ENCODE data around the gene ANXA2R. TPM values are rescaled to one million over a fixed set of nuclear protein-coding genes. Genes with fewer than 3 reads are reported as not detected.

ANXA2R gene
- total RNA-seq, 2 experiments from 2014 or later: 45.6 to 48.9 TPM

DNA sequence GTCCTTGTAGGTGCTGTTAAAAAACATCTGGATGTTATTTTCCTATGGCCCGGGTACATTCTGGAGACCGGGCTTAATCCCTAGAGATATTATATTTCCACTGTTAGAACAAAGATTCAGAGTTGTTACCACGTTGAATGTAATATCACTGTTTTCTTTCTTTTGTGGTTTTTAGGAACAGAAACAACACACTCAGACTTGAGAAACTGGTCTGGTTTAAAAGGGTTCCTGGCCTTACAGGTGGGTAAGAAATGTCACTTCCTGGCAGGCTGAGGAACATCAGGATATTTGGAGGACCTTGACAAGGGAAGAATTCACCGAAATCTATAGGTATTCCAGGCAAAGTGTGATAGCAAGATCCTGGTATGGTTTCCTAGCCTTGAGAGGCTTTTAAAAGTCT, 10.3 kb upstream of the ANXA2R start:
- TF ChIP-seq, protein P1, sequence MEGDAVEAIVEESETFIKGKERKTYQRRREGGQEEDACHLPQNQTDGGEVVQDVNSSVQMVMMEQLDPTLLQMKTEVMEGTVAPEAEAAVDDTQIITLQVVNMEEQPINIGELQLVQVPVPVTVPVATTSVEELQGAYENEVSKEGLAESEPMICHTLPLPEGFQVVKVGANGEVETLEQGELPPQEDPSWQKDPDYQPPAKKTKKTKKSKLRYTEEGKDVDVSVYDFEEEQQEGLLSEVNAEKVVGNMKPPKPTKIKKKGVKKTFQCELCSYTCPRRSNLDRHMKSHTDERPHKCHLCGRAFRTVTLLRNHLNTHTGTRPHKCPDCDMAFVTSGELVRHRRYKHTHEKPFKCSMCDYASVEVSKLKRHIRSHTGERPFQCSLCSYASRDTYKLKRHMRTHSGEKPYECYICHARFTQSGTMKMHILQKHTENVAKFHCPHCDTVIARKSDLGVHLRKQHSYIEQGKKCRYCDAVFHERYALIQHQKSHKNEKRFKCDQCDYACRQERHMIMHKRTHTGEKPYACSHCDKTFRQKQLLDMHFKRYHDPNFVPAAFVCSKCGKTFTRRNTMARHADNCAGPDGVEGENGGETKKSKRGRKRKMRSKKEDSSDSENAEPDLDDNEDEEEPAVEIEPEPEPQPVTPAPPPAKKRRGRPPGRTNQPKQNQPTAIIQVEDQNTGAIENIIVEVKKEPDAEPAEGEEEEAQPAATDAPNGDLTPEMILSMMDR (IDR thresholded peaks at IDR 0.05): no peak
- no peaks in the 10 kb centered on the region for H3K9me3 Mint-ChIP-seq
- ChIA-PET CTCF (no interaction called here), POLR2A (interaction anchor here (1.9 to 2.1 kb wide), 3 partner anchors 9 to 58 kb away, joined by 6 to 12 read pairs (median 9); no protein-coding TSS in a partner anchor)
- Histone ChIP-seq H3K36me3 (ENCODE audit: insufficient read depth, low read length) (peaks cover 11% of the 10 kb centered on the region), H3K9me3 (ENCODE audit: control insufficient read depth in 1 of 2, insufficient read depth in 1 of 2, low read length in 2 of 2) (no peaks in the 10 kb centered on the region), H3K4me1 (ENCODE audit: insufficient read depth, low read length) (peaks cover 2% of the 10 kb centered on the region), H3K27me3 (ENCODE audit: control insufficient read depth in 1 of 2, insufficient read depth in 2 of 2, low read length in 2 of 2) (no peaks in the 10 kb centered on the region), H3K27ac (ENCODE audit: low read depth in 1 of 2, low read length in 2 of 2) (no peak overlapping the region), H3K4me3 (ENCODE audit: low read length) (no peak overlapping the region)
- H3K4me1 Mint-ChIP-seq (ENCODE audit: low read depth): peaks cover 35% of the 10 kb centered on the region
- H3K36me3 Mint-ChIP-seq (ENCODE audit: low read depth): peaks cover 51% of the 10 kb centered on the region
- DNase-seq: no peak
- no peak overlapping the region for H3K4me3 Mint-ChIP-seq
- intact Hi-C loops (cut with DNase I, micrococcal nuclease): no loop called here
- H3K27ac Mint-ChIP-seq: peak overlapping the region; percentile 41
- no peak for ATAC-seq (ENCODE audit: poor library complexity)
- H3K27me3 Mint-ChIP-seq: no peaks in the 10 kb centered on the region

- Histone ChIP-seq H3K36me3 (ENCODE audit: insufficient read depth, low read length) (peaks cover 22% of the 10 kb centered on the region), H3K4me3 (ENCODE audit: low read length) (no peak overlapping the region), H3K27ac (ENCODE audit: low read depth in 1 of 2, low read length in 2 of 2) (no peak overlapping the region), H3K4me1 (ENCODE audit: insufficient read depth, low read length) (peaks cover 14% of the 10 kb centered on the region), H3K27me3 (ENCODE audit: control insufficient read depth in 1 of 2, insufficient read depth in 2 of 2, low read length in 2 of 2) (no peaks in the 10 kb centered on the region), H3K9me3 (ENCODE audit: control insufficient read depth in 1 of 2, insufficient read depth in 1 of 2, low read length in 2 of 2) (peaks cover 0 to 2% of the 10 kb centered on the region in 2 experiments)
- ATAC-seq (ENCODE audit: poor library complexity) (no peak), DNase-seq (no peak)
- ChIA-PET CTCF (no interaction called here), POLR2A (interaction anchor here (1.0 to 2.1 kb wide), 3 partner anchors 8 to 57 kb away, joined by 4 to 9 read pairs (median 5); no protein-coding TSS in a partner anchor)
- Mint-ChIP-seq H3K36me3 (ENCODE audit: low read depth) (peaks cover 54% of the 10 kb centered on the region), H3K4me1 (ENCODE audit: low read depth) (peaks cover 46% of the 10 kb centered on the region), H3K9me3 (no peaks in the 10 kb centered on the region), H3K4me3 (no peak overlapping the region), H3K27ac (peak overlapping the region; percentile 41), H3K27me3 (no peaks in the 10 kb centered on the region)
- intact Hi-C loops (cut with DNase I, micrococcal nuclease): no loop called here
- TF ChIP-seq, protein P1 (IDR thresholded peaks at IDR 0.05): no peak
Observed at GRCh38 chr5:43049236-43049635, 9.1 kb upstream of the ANXA2R start.

GRCh38 chr5:43046474-43046873, 6.4 kb upstream of the ANXA2R start:
- DNase-seq: no peak
- Histone ChIP-seq H3K27me3 (ENCODE audit: control insufficient read depth in 1 of 2, insufficient read depth in 2 of 2, low read length in 2 of 2) (no peaks in the 10 kb centered on the region), H3K9me3 (ENCODE audit: control insufficient read depth in 1 of 2, insufficient read depth in 1 of 2, low read length in 2 of 2) (peaks cover 0 to 11% of the 10 kb centered on the region in 2 experiments), H3K36me3 (ENCODE audit: insufficient read depth, low read length) (peaks cover 15% of the 10 kb centered on the region), H3K27ac (ENCODE audit: low read depth in 1 of 2, low read length in 2 of 2) (no peak overlapping the region), H3K4me1 (ENCODE audit: insufficient read depth, low read length) (peaks cover 36% of the 10 kb centered on the region), H3K4me3 (ENCODE audit: low read length) (no peak overlapping the region)
- no peak overlapping the region for H3K4me3 Mint-ChIP-seq
- POLR2A ChIA-PET: interaction anchor here (0.8 to 2.8 kb wide), 5 partner anchors 18 to 76 kb away, joined by 3 to 15 read pairs (median 7); no protein-coding TSS in a partner anchor
- H3K36me3 Mint-ChIP-seq (ENCODE audit: low read depth): peaks cover 54% of the 10 kb centered on the region
- H3K27me3 Mint-ChIP-seq: no peaks in the 10 kb centered on the region
- peaks cover 59% of the 10 kb centered on the region for H3K4me1 Mint-ChIP-seq (ENCODE audit: low read depth)
- CTCF ChIA-PET: interaction anchor here (1.5 kb wide), 1 partner anchor 27 kb away, joined by 4 read pairs; no protein-coding TSS in a partner anchor
- TF ChIP-seq, protein P1 (IDR thresholded peaks at IDR 0.05): no peak
- intact Hi-C loops (cut with DNase I, micrococcal nuclease): no loop called here
- ATAC-seq (ENCODE audit: poor library complexity): no peak
- peak overlapping the region; percentile 33 for H3K27ac Mint-ChIP-seq
- no peaks in the 10 kb centered on the region for H3K9me3 Mint-ChIP-seq

All from CD4-positive, alpha-beta T cell (primary cell).